Stimulated activated CD8-positive, alpha-beta memory T cell treated with anti-CD3 and anti-CD28 coated beads, Interleukin-12 subunit alpha, Interleukin-12 subunit beta, amount 100 ng/mL, for 1 hour (primary cell): ENCODE measurements around the gene LRIG1.
"Not testable (repeated sequence)": the region's sequence is repeated elsewhere in the genome, so short reads cannot be mapped to it uniquely, and the experiment has no call there.

ENCODE experiments used
- DNase-seq: peaks from one replicate; pipeline ENCODE4 v3.0.0-alpha.2; 2020; ENCODE audit warnings: low read depth

LRIG1 gene

GRCh38 chr3:66441129-66441528 lies 59.7 kb downstream of the LRIG1 start:
- DNase-seq = no peak

- DNase-seq = no peak
Observed at GRCh38 chr3:66439666-66440344, 61.0 kb downstream of the LRIG1 start.

- no peak for DNase-seq
Observed at GRCh38 chr3:66438046-66438445, 62.8 kb downstream of the LRIG1 start.

- no peak for DNase-seq
Observed at GRCh38 chr3:66437341-66437929, 63.4 kb downstream of the LRIG1 start.

- DNase-seq = no peak
Observed at GRCh38 chr3:66435989-66436388, 64.8 kb downstream of the LRIG1 start.

GRCh38 chr3:66434726-66435125 lies 66.1 kb downstream of the LRIG1 start:
- DNase-seq = no peak

- no peak for DNase-seq
Observed at GRCh38 chr3:66433522-66433782, 67.4 kb downstream of the LRIG1 start.

GRCh38 chr3:66432767-66433521 lies 67.9 kb downstream of the LRIG1 start:
- DNase-seq = no peak

- no peak for DNase-seq
Observed at GRCh38 chr3:66432041-66432766, 68.6 kb downstream of the LRIG1 start.

GRCh38 chr3:66431494-66431893 lies 69.3 kb downstream of the LRIG1 start:
- no peak for DNase-seq

- no peak for DNase-seq
Observed at GRCh38 chr3:66430876-66431275, 69.9 kb downstream of the LRIG1 start.

- DNase-seq = no peak
Observed at GRCh38 chr3:66428733-66429132, 72.1 kb downstream of the LRIG1 start.

- no peak for DNase-seq
Observed at GRCh38 chr3:66427951-66428474, 72.8 kb downstream of the LRIG1 start.

- no peak for DNase-seq
Observed at GRCh38 chr3:66427352-66427751, 73.5 kb downstream of the LRIG1 start.

- DNase-seq = no peak
Observed at GRCh38 chr3:66426135-66426534, 74.7 kb downstream of the LRIG1 start.

GRCh38 chr3:66425576-66426114 lies 75.2 kb downstream of the LRIG1 start:
- DNase-seq = no peak

GRCh38 chr3:66425032-66425431 lies 75.8 kb downstream of the LRIG1 start:
- DNase-seq = no peak

- DNase-seq = no peak
Observed at GRCh38 chr3:66423791-66424190, 77.0 kb downstream of the LRIG1 start.

GRCh38 chr3:66421893-66422292 lies 78.9 kb downstream of the LRIG1 start:
- DNase-seq = not testable (repeated sequence)

- DNase-seq = not testable (repeated sequence)
Observed at GRCh38 chr3:66421144-66421543, 79.7 kb downstream of the LRIG1 start.

GRCh38 chr3:66419036-66419435 lies 81.8 kb downstream of the LRIG1 start:
- DNase-seq = no peak

- no peak for DNase-seq
Observed at GRCh38 chr3:66418475-66418931, 82.3 kb downstream of the LRIG1 start.
